Effector memory CD4-positive, alpha-beta T cell (primary cell): ENCODE data around the gene AGAP1.

Experiments
- DNase-seq, 3 donors: peaks; one replicate each; pipeline ENCODE4 v3.0.0-alpha.2; 2020
- H3K27ac ChIP-seq: 2 replicates; pipeline ENCODE4 v1.7.0; 2013; ENCODE audit warnings: mild to moderate bottlenecking, low read length, moderate library complexity; ENCODE audit not compliant: insufficient read depth, poor library complexity, severe bottlenecking
- H3K27me3 ChIP-seq: replicated peaks from 2 replicates; pipeline ENCODE4 v1.7.0; 2013; ENCODE audit warnings: mild to moderate bottlenecking, low read length; ENCODE audit not compliant: insufficient read depth, control insufficient read depth, poor library complexity, severe bottlenecking
- H3K36me3 ChIP-seq: 2 replicates; pipeline ENCODE4 v1.7.0; 2013; ENCODE audit warnings: mild to moderate bottlenecking, low read length, moderate library complexity; ENCODE audit not compliant: control insufficient read depth, insufficient read depth
- H3K4me1 ChIP-seq: 2 replicates; pipeline ENCODE4 v1.7.0; 2013; ENCODE audit warnings: low read length, mild to moderate bottlenecking; ENCODE audit not compliant: control insufficient read depth, insufficient read depth, poor library complexity, severe bottlenecking
- H3K4me3 ChIP-seq: 2 replicates; pipeline ENCODE4 v1.7.0; 2013; ENCODE audit warnings: low read length, low read depth, mild to moderate bottlenecking; ENCODE audit not compliant: insufficient read depth, poor library complexity, severe bottlenecking
- H3K9me3 ChIP-seq: 2 replicates; pipeline ENCODE4 v1.7.0; 2013; ENCODE audit warnings: mild to moderate bottlenecking, low read length, moderate library complexity; ENCODE audit not compliant: control insufficient read depth

The AGAP1 gene

GRCh38 chr2:235957251-235957650 is 463.4 kb downstream of the AGAP1 start:
- H3K27me3 ChIP-seq: no peaks in the 10 kb centered on the region
- no peaks in the 10 kb centered on the region for H3K9me3 ChIP-seq
- no peak for DNase-seq
- H3K4me1 ChIP-seq: peaks cover 6% of the 10 kb centered on the region
- no peak overlapping the region for H3K27ac ChIP-seq
- H3K36me3 ChIP-seq: no peaks in the 10 kb centered on the region
- H3K4me3 ChIP-seq: no peak overlapping the region

DNA sequence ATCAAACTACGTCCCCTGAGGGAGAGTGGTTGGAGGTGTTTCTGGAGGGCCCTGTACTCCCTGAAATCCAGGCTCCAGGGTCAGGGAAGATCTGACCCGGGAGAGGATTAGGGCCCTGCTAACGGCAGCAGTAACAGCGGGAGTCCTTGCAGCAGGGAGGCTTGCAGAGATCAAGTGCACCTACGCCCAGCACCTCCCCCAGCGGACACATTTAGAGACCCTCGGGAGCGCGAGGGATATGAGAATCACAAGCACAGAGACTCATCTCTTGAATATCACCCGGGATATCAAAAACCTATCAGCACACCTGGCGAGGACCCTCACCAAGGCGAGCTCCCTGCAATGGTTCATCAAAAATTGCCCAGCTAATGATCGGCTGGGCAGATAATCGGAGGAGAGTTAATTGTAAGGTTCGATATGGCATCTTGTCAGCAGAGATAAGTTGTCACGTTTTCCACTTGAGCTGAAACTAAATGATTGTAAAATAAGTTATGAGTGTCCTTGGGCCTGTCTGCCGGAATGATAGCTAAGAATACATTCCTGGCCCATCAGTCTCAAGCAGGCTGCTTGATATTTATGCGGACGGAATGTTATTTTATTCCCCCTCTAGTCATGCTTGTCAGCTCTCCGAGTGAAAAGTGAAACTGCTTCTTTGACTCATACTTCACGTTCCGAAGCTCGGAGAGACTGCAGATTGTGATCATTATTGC is 464.5 kb downstream of the AGAP1 start:
- DNase-seq: no peak
- Histone ChIP-seq H3K27me3 (no peaks in the 10 kb centered on the region), H3K4me3 (no peak overlapping the region), H3K4me1 (no peaks in the 10 kb centered on the region), H3K9me3 (no peaks in the 10 kb centered on the region), H3K27ac (no peak overlapping the region), H3K36me3 (no peaks in the 10 kb centered on the region)

GRCh38 chr2:235958931-235959410 is 465.1 kb downstream of the AGAP1 start:
- Histone ChIP-seq H3K27me3 (no peaks in the 10 kb centered on the region), H3K9me3 (no peaks in the 10 kb centered on the region), H3K4me3 (no peak overlapping the region), H3K36me3 (no peaks in the 10 kb centered on the region), H3K4me1 (no peaks in the 10 kb centered on the region), H3K27ac (no peak overlapping the region)
- no peak for DNase-seq

GRCh38 chr2:235960011-235960715 is 466.3 kb downstream of the AGAP1 start:
- no peak for DNase-seq
- H3K27ac ChIP-seq: no peak overlapping the region
- H3K27me3 ChIP-seq: no peaks in the 10 kb centered on the region
- H3K9me3 ChIP-seq: no peaks in the 10 kb centered on the region
- H3K4me3 ChIP-seq: no peak overlapping the region
- no peaks in the 10 kb centered on the region for H3K4me1 ChIP-seq
- no peaks in the 10 kb centered on the region for H3K36me3 ChIP-seq

- H3K27ac ChIP-seq: no peak overlapping the region
- H3K4me1 ChIP-seq: no peaks in the 10 kb centered on the region
- H3K4me3 ChIP-seq: no peak overlapping the region
- no peaks in the 10 kb centered on the region for H3K36me3 ChIP-seq
- no peaks in the 10 kb centered on the region for H3K27me3 ChIP-seq
- H3K9me3 ChIP-seq: no peaks in the 10 kb centered on the region
- no peak for DNase-seq
Measured at GRCh38 chr2:235960716-235961640, 467.1 kb downstream of the AGAP1 start.

- H3K9me3 ChIP-seq: no peaks in the 10 kb centered on the region
- no peak overlapping the region for H3K4me3 ChIP-seq
- no peaks in the 10 kb centered on the region for H3K4me1 ChIP-seq
- no peaks in the 10 kb centered on the region for H3K27me3 ChIP-seq
- H3K36me3 ChIP-seq: no peaks in the 10 kb centered on the region
- no peak for DNase-seq
- H3K27ac ChIP-seq: no peak overlapping the region
Measured at GRCh38 chr2:235961711-235962110, 467.9 kb downstream of the AGAP1 start.

DNA sequence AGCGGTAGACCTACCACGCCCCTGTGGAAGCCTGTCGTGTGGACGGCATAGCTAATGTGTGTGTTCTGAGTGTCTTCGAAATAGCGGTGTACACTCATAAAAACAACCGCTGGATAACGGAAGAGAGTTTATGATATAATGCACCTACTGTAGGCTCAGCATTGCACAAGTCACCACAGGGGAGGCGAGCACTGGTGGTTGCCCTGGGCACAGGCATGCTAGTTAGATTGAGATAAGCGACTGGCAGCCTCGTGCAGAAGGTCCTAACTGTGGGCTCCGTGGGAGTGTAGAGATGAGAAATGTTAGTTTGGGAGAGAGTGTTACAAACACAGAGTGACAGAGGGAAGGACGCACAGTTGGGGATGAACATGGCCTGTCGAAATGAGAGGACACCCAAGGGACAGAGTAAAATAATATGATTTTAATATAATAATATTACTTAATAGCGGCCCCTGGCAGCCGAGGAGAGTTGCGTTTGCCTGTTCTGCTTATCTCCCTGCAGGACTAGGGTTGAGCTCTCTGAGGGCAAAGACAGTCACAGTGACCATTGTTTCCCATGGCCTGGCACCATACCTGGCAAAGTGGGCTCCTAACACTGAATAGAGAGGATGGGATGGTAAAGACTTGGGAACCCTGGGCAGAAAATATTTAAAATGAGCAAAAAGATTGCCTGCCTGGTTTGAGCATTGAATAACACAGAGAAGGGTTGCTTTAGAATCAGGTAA is 470.2 kb downstream of the AGAP1 start:
- H3K27me3 ChIP-seq: no peaks in the 10 kb centered on the region
- no peaks in the 10 kb centered on the region for H3K36me3 ChIP-seq
- H3K4me1 ChIP-seq: no peaks in the 10 kb centered on the region
- no peak overlapping the region for H3K27ac ChIP-seq
- no peak overlapping the region for H3K4me3 ChIP-seq
- no peak for DNase-seq
- no peaks in the 10 kb centered on the region for H3K9me3 ChIP-seq

DNA sequence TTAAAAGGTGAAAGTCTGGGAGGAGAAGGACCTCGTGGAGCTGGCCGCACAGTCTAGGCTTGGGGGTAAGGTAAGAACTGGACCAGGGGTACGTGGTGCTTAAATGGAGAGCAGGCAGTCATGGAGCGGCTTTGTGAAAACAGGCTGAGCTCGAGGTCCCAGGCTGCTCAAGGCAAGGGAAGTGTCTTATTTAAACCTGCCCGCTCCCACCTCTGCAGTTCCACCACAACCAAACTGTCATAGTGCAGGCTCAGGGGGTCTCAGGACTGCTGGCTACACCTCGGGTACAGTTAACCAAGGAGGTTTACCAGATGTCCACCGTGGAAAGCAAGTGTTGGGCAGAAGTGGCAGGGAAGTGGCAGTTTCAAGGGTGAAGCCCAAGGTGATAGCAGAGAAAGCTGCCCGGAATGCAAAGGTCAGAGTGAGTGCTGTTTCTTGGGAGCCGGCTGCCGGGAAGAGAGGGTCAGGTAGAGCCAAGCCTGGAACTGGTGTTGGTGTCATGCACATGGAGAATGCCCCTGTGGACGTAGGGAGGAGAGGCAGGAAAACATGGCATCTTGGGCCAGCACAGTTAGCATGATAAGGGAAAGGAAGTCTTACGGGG is 471.0 kb downstream of the AGAP1 start:
- Histone ChIP-seq H3K27ac (no peak overlapping the region), H3K4me1 (no peaks in the 10 kb centered on the region), H3K36me3 (no peaks in the 10 kb centered on the region), H3K27me3 (no peaks in the 10 kb centered on the region), H3K4me3 (no peak overlapping the region), H3K9me3 (no peaks in the 10 kb centered on the region)
- no peak for DNase-seq

DNA sequence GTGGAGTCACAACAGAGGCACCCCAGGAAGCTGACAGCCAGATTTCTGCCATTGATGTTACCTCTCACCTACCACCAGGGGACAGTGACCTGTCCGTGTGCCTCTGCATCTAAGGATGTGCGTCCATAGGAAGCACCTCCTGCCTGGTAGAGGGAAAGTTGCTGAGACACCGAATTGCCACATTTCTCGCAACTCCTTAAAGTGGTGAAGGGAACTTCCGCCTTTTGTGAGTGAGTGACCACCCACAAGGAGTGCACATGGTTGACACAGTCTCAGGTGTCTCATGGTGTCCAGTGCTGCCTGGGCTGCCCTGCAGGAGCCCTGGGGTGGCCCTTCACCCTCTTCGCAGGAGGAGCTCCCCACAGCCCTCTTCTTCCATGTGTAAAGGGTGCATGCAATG is 472.6 kb downstream of the AGAP1 start:
- Histone ChIP-seq H3K27me3 (no peaks in the 10 kb centered on the region), H3K9me3 (no peaks in the 10 kb centered on the region), H3K36me3 (no peaks in the 10 kb centered on the region), H3K27ac (no peak overlapping the region), H3K4me3 (no peak overlapping the region), H3K4me1 (no peaks in the 10 kb centered on the region)
- no peak for DNase-seq
